Breast epithelium (tissue), 3 donors: Measurements from ENCODE around the gene CACNA2D4.

ENCODE experiments used
- CTCF ChIP-seq, 3 donors: fragments of 450-650 bp; IDR thresholded peaks; one replicate each; pipeline ENCODE4 v1.5.1; 2016 to 2017; ENCODE audit warnings: antibody characterized with exemption in 3 of 3, mild to moderate bottlenecking in 3 of 3, moderate library complexity in 3 of 3
- POLR2A ChIP-seq: fragments of 450-650 bp; IDR thresholded peaks from one replicate; pipeline ENCODE4 v1.6.1; 2016; ENCODE audit warnings: antibody characterized with exemption, mild to moderate bottlenecking, moderate library complexity
- POLR2AphosphoS5 ChIP-seq, 3 donors: sonication (generic); formaldehyde crosslinking; IDR thresholded peaks; one replicate each; pipeline ENCODE4 v1.6.1; 2017; ENCODE audit warnings: antibody characterized with exemption in 3 of 3

GRCh38 chr12:1841586-1842182 lies 76.8 kb downstream of the CACNA2D4 start:
- no peak for TF ChIP-seq CTCF (IDR thresholded peaks at IDR 0.05)
- TF ChIP-seq POLR2A: no peak
- no peak for TF ChIP-seq POLR2AphosphoS5 (IDR thresholded peaks at IDR 0.05)
